Activated T-cell treated with anti-CD3 and anti-CD28 coated beads, Interleukin-2, amount 50 U/mL, for 72 hours (primary cell): ENCODE results near the gene CLECL1. TPM values are rescaled to one million over a fixed set of nuclear protein-coding genes. Genes with fewer than 3 reads are reported as not detected.
"Not testable (repeated sequence)": the region's sequence is repeated elsewhere in the genome, so short reads cannot be mapped to it uniquely, and the experiment has no call there.

Source experiments
- ATAC-seq, 2 donors: fragments of 150-1000 bp; cut with Tn5 transposase; replicated peaks in 1 of 2; 2 replicates each; pipeline ENCODE4 v1.10.0; 2021; ENCODE audit warnings: moderate library complexity in 2 of 2, mild to moderate bottlenecking in 1 of 2
- DNase-seq, 2 donors: peaks; one replicate each; pipeline ENCODE4 v3.0.0; 2021 to 2022; ENCODE audit warnings: mixed read lengths in 1 of 2
- H3K27ac Mint-ChIP-seq: one replicate; pipeline ENCODE4 v1.8.0; 2022; ENCODE audit warnings: mild to moderate bottlenecking, moderate library complexity, mixed read lengths
- H3K27me3 Mint-ChIP-seq: one replicate; pipeline ENCODE4 v1.8.0; 2022; ENCODE audit warnings: low read depth, mixed read lengths
- H3K36me3 Mint-ChIP-seq, 2 donors: one replicate each; pipeline ENCODE4 v1.8.0; 2022; ENCODE audit warnings: mixed read lengths in 2 of 2, mild to moderate bottlenecking in 1 of 2; ENCODE audit not compliant: insufficient read depth in 2 of 2
- H3K4me1 Mint-ChIP-seq: one replicate; pipeline ENCODE4 v1.8.0; 2022; ENCODE audit warnings: low read depth, mixed read lengths
- H3K4me3 Mint-ChIP-seq, 2 donors: one replicate each; pipeline ENCODE4 v1.8.0; 2022; ENCODE audit warnings: mild to moderate bottlenecking in 2 of 2, mixed read lengths in 2 of 2, moderate library complexity in 2 of 2
- H3K9me3 Mint-ChIP-seq, 2 donors: one replicate each; pipeline ENCODE4 v1.8.0; 2022; ENCODE audit warnings: mixed read lengths in 2 of 2
- total RNA-seq, 2 donors: library from RNA; stranded (reverse); gene quantifications; one replicate each; pipeline ENCODE4 v1.2.3, GENCODE V29; 2022

Gene CLECL1
- total RNA-seq, 2 donors from 2014 or later = 11.5 to 13.8 TPM

GRCh38 chr12:9749640-9750039 is 16.7 kb upstream of the CLECL1 start:
- Mint-ChIP-seq H3K9me3 (no peaks in the 10 kb centered on the region), H3K4me3 (no peak overlapping the region), H3K4me1 (peaks cover 47% of the 10 kb centered on the region), H3K27me3 (no peaks in the 10 kb centered on the region), H3K36me3 (peaks cover 12 to 22% of the 10 kb centered on the region in 2 donors), H3K27ac (no peak overlapping the region)
- ATAC-seq (no peak), DNase-seq (no peak)

GRCh38 chr12:9745199-9745598 is 12.3 kb upstream of the CLECL1 start:
- H3K27ac Mint-ChIP-seq = no peak overlapping the region
- ATAC-seq (no peak), DNase-seq (no peak)
- peak overlapping the region in 1 of 2 donors; percentile 19 for H3K4me3 Mint-ChIP-seq
- no peaks in the 10 kb centered on the region for H3K27me3 Mint-ChIP-seq
- peaks cover 0 to 3% of the 10 kb centered on the region in 2 donors for H3K9me3 Mint-ChIP-seq
- peaks cover 4 to 6% of the 10 kb centered on the region in 2 donors for H3K36me3 Mint-ChIP-seq
- H3K4me1 Mint-ChIP-seq = peaks cover 49% of the 10 kb centered on the region

GRCh38 chr12:9742661-9743060 is 9.8 kb upstream of the CLECL1 start:
- Mint-ChIP-seq H3K4me3 (peak overlapping the region; percentile 85 to 89), H3K9me3 (peaks cover 0 to 3% of the 10 kb centered on the region in 2 donors), H3K4me1 (peaks cover 60% of the 10 kb centered on the region), H3K36me3 (peaks cover 11 to 14% of the 10 kb centered on the region in 2 donors), H3K27me3 (no peaks in the 10 kb centered on the region), H3K27ac (peak overlapping the region; percentile 94)
- ATAC-seq (peak; percentile 29), DNase-seq (no peak)

- Mint-ChIP-seq H3K27ac (peak overlapping the region; percentile 81), H3K4me3 (peak overlapping the region; percentile 85 to 89), H3K27me3 (no peaks in the 10 kb centered on the region), H3K4me1 (peaks cover 69% of the 10 kb centered on the region), H3K36me3 (peaks cover 11 to 14% of the 10 kb centered on the region in 2 donors), H3K9me3 (peaks cover 0 to 3% of the 10 kb centered on the region in 2 donors)
- ATAC-seq (peak; percentile 88 to 92), DNase-seq (peak; percentile 79 to 83)
These were observed 8.8 kb upstream of the CLECL1 start for GRCh38 chr12:9741726-9742125.

GRCh38 chr12:9740106-9740750 is 7.3 kb upstream of the CLECL1 start:
- DNase-seq (no peak), ATAC-seq (no peak)
- Mint-ChIP-seq H3K4me3 (peak overlapping the region; percentile 44 to 68), H3K27ac (peak overlapping the region; percentile 78), H3K9me3 (peaks cover 0 to 5% of the 10 kb centered on the region in 2 donors), H3K36me3 (peaks cover 11 to 14% of the 10 kb centered on the region in 2 donors), H3K27me3 (no peaks in the 10 kb centered on the region), H3K4me1 (peaks cover 75% of the 10 kb centered on the region)

GRCh38 chr12:9739404-9740105 is 6.7 kb upstream of the CLECL1 start:
- peaks cover 11 to 14% of the 10 kb centered on the region in 2 donors for H3K36me3 Mint-ChIP-seq
- peaks cover 68% of the 10 kb centered on the region for H3K4me1 Mint-ChIP-seq
- not testable (repeated sequence) for H3K27me3 Mint-ChIP-seq, H3K27ac Mint-ChIP-seq, ATAC-seq, DNase-seq, H3K9me3 Mint-ChIP-seq
- peak overlapping the region in 1 of 2 donors; percentile 68 for H3K4me3 Mint-ChIP-seq

GRCh38 chr12:9738905-9739304 is 6.0 kb upstream of the CLECL1 start:
- H3K9me3 Mint-ChIP-seq, DNase-seq, H3K27me3 Mint-ChIP-seq, H3K27ac Mint-ChIP-seq, ATAC-seq: not testable (repeated sequence)
- peaks cover 11 to 14% of the 10 kb centered on the region in 2 donors for H3K36me3 Mint-ChIP-seq
- peak overlapping the region; percentile 61 to 70 for H3K4me3 Mint-ChIP-seq
- H3K4me1 Mint-ChIP-seq = peaks cover 63% of the 10 kb centered on the region

- peaks cover 0 to 5% of the 10 kb centered on the region in 2 donors for H3K9me3 Mint-ChIP-seq
- H3K4me1 Mint-ChIP-seq = peaks cover 63% of the 10 kb centered on the region
- H3K36me3 Mint-ChIP-seq = peaks cover 11 to 14% of the 10 kb centered on the region in 2 donors
- no peaks in the 10 kb centered on the region for H3K27me3 Mint-ChIP-seq
- peak overlapping the region; percentile 97 for H3K27ac Mint-ChIP-seq
- ATAC-seq = no peak
- peak overlapping the region; percentile 70 to 92 for H3K4me3 Mint-ChIP-seq
- DNase-seq = no peak
These were observed 4.2 kb upstream of the CLECL1 start for GRCh38 chr12:9736936-9737705.

GRCh38 chr12:9735601-9736000 is 2.7 kb upstream of the CLECL1 start:
- H3K36me3 Mint-ChIP-seq = peaks cover 9 to 12% of the 10 kb centered on the region in 2 donors
- H3K27me3 Mint-ChIP-seq = no peaks in the 10 kb centered on the region
- H3K4me1 Mint-ChIP-seq = peaks cover 70% of the 10 kb centered on the region
- peaks cover 0 to 3% of the 10 kb centered on the region in 2 donors for H3K9me3 Mint-ChIP-seq
- DNase-seq = no peak
- ATAC-seq = no peak
- H3K4me3 Mint-ChIP-seq = no peak overlapping the region
- H3K27ac Mint-ChIP-seq = no peak overlapping the region

GRCh38 chr12:9731797-9732196 is 1.1 kb downstream of the CLECL1 start:
- Mint-ChIP-seq H3K27me3 (no peaks in the 10 kb centered on the region), H3K27ac (peak overlapping the region; percentile 91), H3K4me3 (peak overlapping the region; percentile 79 to 89), H3K4me1 (peaks cover 50% of the 10 kb centered on the region), H3K9me3 (peaks cover 0 to 2% of the 10 kb centered on the region in 2 donors), H3K36me3 (no peaks in the 10 kb centered on the region)
- DNase-seq (no peak), ATAC-seq (peak; percentile 34 to 47)

GRCh38 chr12:9731393-9731792 is 1.5 kb downstream of the CLECL1 start:
- Mint-ChIP-seq H3K4me1 (peaks cover 46% of the 10 kb centered on the region), H3K36me3 (no peaks in the 10 kb centered on the region), H3K27me3 (no peaks in the 10 kb centered on the region), H3K27ac (peak overlapping the region; percentile 91), H3K4me3 (peak overlapping the region; percentile 79 to 89), H3K9me3 (peaks cover 0 to 2% of the 10 kb centered on the region in 2 donors)
- DNase-seq (no peak), ATAC-seq (no peak)

- no peaks in the 10 kb centered on the region for H3K36me3 Mint-ChIP-seq
- peaks cover 0 to under 1% of the 10 kb centered on the region in 2 donors for H3K9me3 Mint-ChIP-seq
- no peak overlapping the region for H3K27ac Mint-ChIP-seq
- ATAC-seq (no peak), DNase-seq (no peak)
- peaks cover 42% of the 10 kb centered on the region for H3K4me1 Mint-ChIP-seq
- H3K4me3 Mint-ChIP-seq = peak overlapping the region; percentile 79 to 89
- no peaks in the 10 kb centered on the region for H3K27me3 Mint-ChIP-seq
These were observed 2.3 kb downstream of the CLECL1 start for GRCh38 chr12:9730591-9730990.

GRCh38 chr12:9730011-9730410 is 2.9 kb downstream of the CLECL1 start:
- peak overlapping the region; percentile 26 to 66 for H3K4me3 Mint-ChIP-seq
- DNase-seq = no peak
- no peaks in the 10 kb centered on the region for H3K9me3 Mint-ChIP-seq
- H3K36me3 Mint-ChIP-seq = no peaks in the 10 kb centered on the region
- no peak overlapping the region for H3K27ac Mint-ChIP-seq
- H3K4me1 Mint-ChIP-seq = peaks cover 42% of the 10 kb centered on the region
- H3K27me3 Mint-ChIP-seq = no peaks in the 10 kb centered on the region
- ATAC-seq = no peak
